Fibroblast of skin of back (primary cell): ENCODE data around the gene LRMDA.
"Not testable (repeated sequence)": the region's sequence is repeated elsewhere in the genome, so short reads cannot be mapped to it uniquely, and the experiment has no call there.

Experiments used
- DNase-seq: peaks from one replicate; pipeline ENCODE4 v3.0.0-alpha.2; 2013

LRMDA gene

GRCh38 chr10:75616874-75617478 lies 185.6 kb downstream of the LRMDA start:
- DNase-seq = no peak

GRCh38 chr10:75617485-75618155 lies 186.2 kb downstream of the LRMDA start:
- DNase-seq = no peak

- DNase-seq = no peak
Measured at GRCh38 chr10:75619635-75620034, 188.2 kb downstream of the LRMDA start.

- no peak for DNase-seq
Measured at GRCh38 chr10:75620356-75620755, 188.9 kb downstream of the LRMDA start.

- not testable (repeated sequence) for DNase-seq
Measured at GRCh38 chr10:75621003-75621402, 189.6 kb downstream of the LRMDA start.

- DNase-seq = no peak
Measured at GRCh38 chr10:75622503-75622902, 191.1 kb downstream of the LRMDA start.

- no peak for DNase-seq
Measured at GRCh38 chr10:75623310-75624093, 192.1 kb downstream of the LRMDA start.

GRCh38 chr10:75624638-75625037 lies 193.2 kb downstream of the LRMDA start:
- no peak for DNase-seq

- no peak for DNase-seq
Measured at GRCh38 chr10:75630746-75631145, 199.3 kb downstream of the LRMDA start.

- DNase-seq = peak; percentile 76
Measured at GRCh38 chr10:75632805-75633462, 201.5 kb downstream of the LRMDA start.

GRCh38 chr10:75633568-75633967 lies 202.1 kb downstream of the LRMDA start:
- no peak for DNase-seq

- DNase-seq = no peak
Measured at GRCh38 chr10:75634947-75635346, 203.5 kb downstream of the LRMDA start.

GRCh38 chr10:75638752-75639151 lies 207.3 kb downstream of the LRMDA start:
- DNase-seq = no peak

- no peak for DNase-seq
Measured at GRCh38 chr10:75639736-75640135, 208.3 kb downstream of the LRMDA start.

GRCh38 chr10:75640381-75640780 lies 209.0 kb downstream of the LRMDA start:
- peak; percentile 28 for DNase-seq

GRCh38 chr10:75640803-75641202 lies 209.4 kb downstream of the LRMDA start:
- no peak for DNase-seq

- no peak for DNase-seq
Measured at GRCh38 chr10:75643405-75643804, 212.0 kb downstream of the LRMDA start.

- no peak for DNase-seq
Measured at GRCh38 chr10:75643944-75644692, 212.7 kb downstream of the LRMDA start.

- DNase-seq = no peak
Measured at GRCh38 chr10:75645704-75646103, 214.3 kb downstream of the LRMDA start.

- no peak for DNase-seq
Measured at GRCh38 chr10:75646218-75646915, 214.9 kb downstream of the LRMDA start.

GRCh38 chr10:75646916-75647315 lies 215.5 kb downstream of the LRMDA start:
- no peak for DNase-seq

- DNase-seq = no peak
Measured at GRCh38 chr10:75647675-75648074, 216.3 kb downstream of the LRMDA start.
